Measurements from ENCODE around the gene GPR142.
A peak's percentile ranks its signal among the peaks of the same experiment; 100 is the strongest.

Gene GPR142

GRCh38 chr17:74362069-74362405 lies 5.3 kb upstream of the GPR142 start:
- H3K4me3 ChIP-seq (ENCODE audit: low read depth, low read length), result no peak overlapping the region
- DNase-seq (ENCODE audit: low read depth), result no peak
- TF ChIP-seq CTCF (IDR thresholded peaks at IDR 0.05; ENCODE audit: low read depth, low read length, missing control alignments), result no peak

GRCh38 chr17:74362810-74363498 lies 4.4 kb upstream of the GPR142 start:
- DNase-seq (ENCODE audit: low read depth), result no peak
- no peak overlapping the region for H3K4me3 ChIP-seq (ENCODE audit: low read depth, low read length)
- TF ChIP-seq CTCF (IDR thresholded peaks at IDR 0.05; ENCODE audit: low read depth, low read length, missing control alignments), result no peak

GRCh38 chr17:74368341-74369081 lies 1.2 kb downstream of the GPR142 start:
- no peak for DNase-seq (ENCODE audit: low read depth)
- peak; percentile 97 for TF ChIP-seq CTCF (IDR thresholded peaks at IDR 0.05; ENCODE audit: low read depth, low read length, missing control alignments)
- no peak overlapping the region for H3K4me3 ChIP-seq (ENCODE audit: low read depth, low read length)

GRCh38 chr17:74369221-74369620 lies 1.9 kb downstream of the GPR142 start:
- TF ChIP-seq CTCF (IDR thresholded peaks at IDR 0.05; ENCODE audit: low read depth, low read length, missing control alignments), result no peak
- no peak for DNase-seq (ENCODE audit: low read depth)
- no peak overlapping the region for H3K4me3 ChIP-seq (ENCODE audit: low read depth, low read length)

- DNase-seq (ENCODE audit: low read depth), result no peak
- no peak overlapping the region for H3K4me3 ChIP-seq (ENCODE audit: low read depth, low read length)
Observed at GRCh38 chr17:74369665-74370490, 2.6 kb downstream of the GPR142 start.

GRCh38 chr17:74371653-74372147 lies 4.4 kb downstream of the GPR142 start:
- TF ChIP-seq CTCF (IDR thresholded peaks at IDR 0.05; ENCODE audit: low read depth, low read length, missing control alignments), result no peak
- no peak overlapping the region for H3K4me3 ChIP-seq (ENCODE audit: low read depth, low read length)

More at GRCh38 chr17:74369665-74370490, 2.6 kb downstream of the GPR142 start:
- no peak for TF ChIP-seq CTCF (IDR thresholded peaks at IDR 0.05; ENCODE audit: low read depth, low read length, missing control alignments)

More at GRCh38 chr17:74371653-74372147, 4.4 kb downstream of the GPR142 start:
- no peak for DNase-seq (ENCODE audit: low read depth)

All from GM12864 (cell line).